ENCODE data around the gene MGST3.

DNA sequence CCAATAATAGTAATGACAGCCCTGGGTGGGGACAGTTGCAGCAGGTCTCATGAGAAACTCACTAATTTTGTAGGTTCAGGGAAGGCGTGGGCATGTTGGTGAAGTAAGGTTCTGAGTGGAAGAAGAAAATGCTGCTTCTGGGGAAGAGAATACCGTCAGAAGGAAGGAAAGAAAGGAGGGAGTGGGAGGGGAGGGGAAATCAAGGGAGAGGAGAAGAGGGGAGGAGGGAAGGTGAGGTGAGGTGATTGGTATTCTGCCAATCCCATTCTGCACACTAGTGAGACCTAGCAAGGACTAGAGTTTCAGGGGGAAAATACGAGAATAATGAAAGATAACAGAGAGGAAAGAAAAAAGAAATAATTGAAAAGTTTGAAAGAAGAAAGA is 32.4 kb upstream of the MGST3 start:
- TF ChIP-seq CTCF (IDR thresholded peaks at IDR 0.05): no peak
- TF ChIP-seq POLR2A (IDR thresholded peaks at IDR 0.05; ENCODE audit: low read length): no peak
- TF ChIP-seq RFX5 (IDR thresholded peaks at IDR 0.05): no peak
- no peak for TF ChIP-seq CHD4 (IDR thresholded peaks at IDR 0.05; ENCODE audit: borderline replicate concordance)
- TF ChIP-seq RNF2 (IDR thresholded peaks at IDR 0.05; ENCODE audit: borderline replicate concordance, low read depth): no peak
- TF ChIP-seq, protein P1, sequence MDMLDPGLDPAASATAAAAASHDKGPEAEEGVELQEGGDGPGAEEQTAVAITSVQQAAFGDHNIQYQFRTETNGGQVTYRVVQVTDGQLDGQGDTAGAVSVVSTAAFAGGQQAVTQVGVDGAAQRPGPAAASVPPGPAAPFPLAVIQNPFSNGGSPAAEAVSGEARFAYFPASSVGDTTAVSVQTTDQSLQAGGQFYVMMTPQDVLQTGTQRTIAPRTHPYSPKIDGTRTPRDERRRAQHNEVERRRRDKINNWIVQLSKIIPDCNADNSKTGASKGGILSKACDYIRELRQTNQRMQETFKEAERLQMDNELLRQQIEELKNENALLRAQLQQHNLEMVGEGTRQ (IDR thresholded peaks at IDR 0.05): no peak
- no peak for TF ChIP-seq POLR2AphosphoS2 (conservative IDR thresholded peaks at IDR 0.05; ENCODE audit: low read length)
- no peak for TF ChIP-seq MYC (IDR thresholded peaks at IDR 0.05; ENCODE audit: borderline replicate concordance, low read length)
- no peak for TF ChIP-seq HDAC2 (IDR thresholded peaks at IDR 0.05)
- TF ChIP-seq ELK1 (IDR thresholded peaks at IDR 0.05; ENCODE audit: low read depth, low read length): no peak
- TF ChIP-seq, protein P2, sequence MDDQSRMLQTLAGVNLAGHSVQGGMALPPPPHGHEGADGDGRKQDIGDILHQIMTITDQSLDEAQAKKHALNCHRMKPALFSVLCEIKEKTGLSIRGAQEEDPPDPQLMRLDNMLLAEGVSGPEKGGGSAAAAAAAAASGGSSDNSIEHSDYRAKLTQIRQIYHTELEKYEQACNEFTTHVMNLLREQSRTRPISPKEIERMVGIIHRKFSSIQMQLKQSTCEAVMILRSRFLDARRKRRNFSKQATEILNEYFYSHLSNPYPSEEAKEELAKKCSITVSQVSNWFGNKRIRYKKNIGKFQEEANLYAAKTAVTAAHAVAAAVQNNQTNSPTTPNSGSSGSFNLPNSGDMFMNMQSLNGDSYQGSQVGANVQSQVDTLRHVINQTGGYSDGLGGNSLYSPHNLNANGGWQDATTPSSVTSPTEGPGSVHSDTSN (IDR thresholded peaks at IDR 0.05): no peak
- no peak for TF ChIP-seq EP300 (IDR thresholded peaks at IDR 0.05)
- no peak for TF ChIP-seq MAX (IDR thresholded peaks at IDR 0.05)
- no peak for TF ChIP-seq HOXB13 (CRISPR knock-in tag; IDR thresholded peaks at IDR 0.05; ENCODE audit: low read depth)

Measured in A549 (cell line).